Kasumi-1 (cell line): ENCODE data around the gene ZNF625.
"Not testable (repeated sequence)": the region's sequence is repeated elsewhere in the genome, so short reads cannot be mapped to it uniquely, and the experiment has no call there.

Source experiments
- DNase-seq, 2 experiments: peaks; one replicate each; lab custom pipeline; 2025; lab: John Stamatoyannopoulos, UW

Gene ZNF625

GRCh38 chr19:12137221-12137940 is 19.2 kb downstream of the ZNF625 start:
- DNase-seq, result peak; percentile 7 to 23

- no peak for DNase-seq
Measured at GRCh38 chr19:12133069-12133468, 23.5 kb downstream of the ZNF625 start.

GRCh38 chr19:12126707-12127106 is 29.8 kb downstream of the ZNF625 start:
- peak; percentile 4 to 19 for DNase-seq

GRCh38 chr19:12117201-12117970 is 39.1 kb downstream of the ZNF625 start:
- DNase-seq, result no peak

- no peak for DNase-seq
Measured at GRCh38 chr19:12113121-12113520, 43.4 kb downstream of the ZNF625 start.

- no peak for DNase-seq
Measured at GRCh38 chr19:12112701-12113100, 43.8 kb downstream of the ZNF625 start.

- DNase-seq, result no peak
Measured at GRCh38 chr19:12111943-12112637, 44.4 kb downstream of the ZNF625 start.

GRCh38 chr19:12111176-12111575 is 45.4 kb downstream of the ZNF625 start:
- no peak for DNase-seq

GRCh38 chr19:12103909-12104308 is 52.6 kb downstream of the ZNF625 start:
- not testable (repeated sequence) for DNase-seq

GRCh38 chr19:12098040-12098439 is 58.5 kb downstream of the ZNF625 start:
- no peak for DNase-seq

GRCh38 chr19:12095111-12095790 is 61.3 kb downstream of the ZNF625 start:
- DNase-seq, result no peak
